H9 (cell line): ENCODE results near the gene MYLK. TPM values are rescaled to one million over a fixed set of nuclear protein-coding genes. Genes with fewer than 3 reads are reported as not detected.

Experiments used
- DNase-seq: peaks from one replicate; pipeline ENCODE4 v3.0.0-alpha.2; 2017
- H2AFZ ChIP-seq: one replicate; pipeline ENCODE4 v1.6.1; 2013; ENCODE audit warnings: mild to moderate bottlenecking, low read length, control low read depth, moderate library complexity
- H2AK5ac ChIP-seq: 2 replicates; pipeline ENCODE4 v1.6.1; 2013; ENCODE audit warnings: low read length, control low read depth, mixed read lengths; ENCODE audit not compliant: insufficient read length
- H2BK120ac ChIP-seq: one replicate; pipeline ENCODE4 v1.6.1; 2013; ENCODE audit warnings: low read depth, mild to moderate bottlenecking, low read length, control low read depth, inconsistent platforms; ENCODE audit not compliant: poor library complexity, severe bottlenecking
- H2BK12ac ChIP-seq: 2 replicates; pipeline ENCODE4 v1.6.1; 2013; ENCODE audit warnings: low read length, control low read depth, mixed read lengths, low read depth; ENCODE audit not compliant: insufficient read length
- H2BK15ac ChIP-seq: 2 replicates; pipeline ENCODE4 v1.6.1; 2013; ENCODE audit warnings: low read depth, low read length, control low read depth
- H2BK20ac ChIP-seq: one replicate; pipeline ENCODE4 v1.6.1; 2013; ENCODE audit warnings: low read depth, mild to moderate bottlenecking, low read length, control low read depth, inconsistent platforms; ENCODE audit not compliant: poor library complexity, severe bottlenecking
- H2BK5ac ChIP-seq: 2 replicates; pipeline ENCODE4 v1.6.1; 2013; ENCODE audit warnings: low read length, control low read depth, mixed read lengths; ENCODE audit not compliant: insufficient read length
- H3K14ac ChIP-seq: 2 replicates; pipeline ENCODE4 v1.6.1; 2013; ENCODE audit warnings: low read length, control low read depth; ENCODE audit not compliant: insufficient read depth
- H3K18ac ChIP-seq: 2 replicates; pipeline ENCODE4 v1.6.1; 2013; ENCODE audit warnings: low read depth, mild to moderate bottlenecking, mixed read lengths, low read length, control low read depth; ENCODE audit not compliant: insufficient read length
- H3K23ac ChIP-seq: 2 replicates; pipeline ENCODE4 v1.6.1; 2013; ENCODE audit warnings: low read length, control low read depth, mixed read lengths, low read depth; ENCODE audit not compliant: insufficient read length
- H3K23me2 ChIP-seq: 2 replicates; pipeline ENCODE4 v1.6.1; 2013; ENCODE audit warnings: low read depth, mild to moderate bottlenecking, mixed read lengths, low read length, control low read depth; ENCODE audit not compliant: insufficient read length, poor library complexity, severe bottlenecking
- H3K27ac ChIP-seq: 2 replicates; pipeline ENCODE4 v1.5.1; 2013; ENCODE audit warnings: low read length, control low read depth, mixed read lengths, low read depth; ENCODE audit not compliant: insufficient read length
- H3K27me3 ChIP-seq: 2 replicates; pipeline ENCODE4 v1.6.1; 2013; ENCODE audit warnings: low read length, control low read depth, inconsistent platforms; ENCODE audit not compliant: insufficient read depth
- H3K4ac ChIP-seq: 2 replicates; pipeline ENCODE4 v1.6.1; 2013; ENCODE audit warnings: low read depth, mild to moderate bottlenecking, control low read depth, inconsistent platforms, low read length, moderate library complexity
- H3K4me1 ChIP-seq: 2 replicates; pipeline ENCODE4 v1.6.1; 2013; ENCODE audit warnings: low read length, control low read depth, inconsistent platforms; ENCODE audit not compliant: insufficient read depth
- H3K4me2 ChIP-seq: 2 replicates; pipeline ENCODE4 v1.6.1; 2013; ENCODE audit warnings: low read length, control low read depth, mixed read lengths; ENCODE audit not compliant: insufficient read length, insufficient read depth
- H3K56ac ChIP-seq: 2 replicates; pipeline ENCODE4 v1.6.1; 2013; ENCODE audit warnings: low read depth, mild to moderate bottlenecking, mixed read lengths, low read length, control low read depth; ENCODE audit not compliant: insufficient read length
- H3K79me1 ChIP-seq: 2 replicates; pipeline ENCODE4 v1.6.1; 2013; ENCODE audit warnings: low read depth, mild to moderate bottlenecking, moderate library complexity, low read length, control low read depth, inconsistent platforms; ENCODE audit not compliant: insufficient read depth, poor library complexity, severe bottlenecking
- H3K79me2 ChIP-seq: 2 replicates; pipeline ENCODE4 v1.6.1; 2013; ENCODE audit warnings: low read length, control low read depth, inconsistent platforms; ENCODE audit not compliant: insufficient read depth
- H3K9ac ChIP-seq: 2 replicates; pipeline ENCODE4 v1.6.1; 2013; ENCODE audit warnings: low read length, control low read depth, mixed read lengths; ENCODE audit not compliant: insufficient read length; ENCODE audit errors: extremely low read depth
- H3K9me3 ChIP-seq: one replicate; pipeline ENCODE4 v1.6.1; 2013; ENCODE audit warnings: low read depth, low read length, inconsistent platforms; ENCODE audit not compliant: control insufficient read depth
- H3T11ph ChIP-seq: one replicate; pipeline ENCODE4 v1.6.1; 2013; ENCODE audit warnings: mild to moderate bottlenecking, low read length, control low read depth, inconsistent platforms
- H4K20me1 ChIP-seq: one replicate; pipeline ENCODE4 v1.6.1; 2013; ENCODE audit not compliant: control insufficient read depth, insufficient read length, insufficient read depth
- H4K5ac ChIP-seq: 2 replicates; pipeline ENCODE4 v1.6.1; 2013; ENCODE audit warnings: low read depth, mild to moderate bottlenecking, mixed read lengths, low read length, control low read depth; ENCODE audit not compliant: insufficient read length
- H4K8ac ChIP-seq: replicated peaks from 2 replicates; pipeline ENCODE4 v1.6.1; 2013; ENCODE audit warnings: low read length, control low read depth, mixed read lengths, low read depth; ENCODE audit not compliant: insufficient read length
- H4K91ac ChIP-seq: 2 replicates; pipeline ENCODE4 v1.6.1; 2013; ENCODE audit warnings: low read depth, mild to moderate bottlenecking, moderate library complexity, mixed read lengths, low read length, control low read depth; ENCODE audit not compliant: insufficient read length
- H3K27ac Mint-ChIP-seq, 3 experiments: 2 replicates in 2 of 3; 3 replicates in 1 of 3; pipeline ENCODE4 v1.8.0; 2020 to 2021; ENCODE audit warnings: mixed read lengths in 3 of 3, mild to moderate bottlenecking in 1 of 3, moderate library complexity in 1 of 3
- H3K27me3 Mint-ChIP-seq: 2 replicates; pipeline ENCODE4 v1.8.0; 2021; ENCODE audit warnings: low read depth, mild to moderate bottlenecking, moderate library complexity, mixed read lengths
- H3K36me3 Mint-ChIP-seq, 3 experiments: 2 replicates in 2 of 3; 3 replicates in 1 of 3; pipeline ENCODE4 v1.8.0; 2020 to 2021; ENCODE audit warnings: low read depth in 3 of 3, mixed read lengths in 3 of 3; ENCODE audit not compliant: insufficient read depth in 1 of 3
- H3K4me1 Mint-ChIP-seq, 2 experiments: 2 replicates each; pipeline ENCODE4 v1.8.0; 2020; ENCODE audit warnings: mixed read lengths in 2 of 2
- H3K4me3 Mint-ChIP-seq, 2 experiments: 2 replicates in 1 of 2; 3 replicates in 1 of 2; pipeline ENCODE4 v1.8.0; 2020 to 2021; ENCODE audit warnings: mild to moderate bottlenecking in 2 of 2, mixed read lengths in 2 of 2, moderate library complexity in 1 of 2
- H3K9me3 Mint-ChIP-seq, 2 experiments: 2 replicates in 1 of 2; 3 replicates in 1 of 2; pipeline ENCODE4 v1.8.0; 2020; ENCODE audit warnings: mild to moderate bottlenecking in 2 of 2, mixed read lengths in 2 of 2, moderate library complexity in 1 of 2
- total RNA-seq: library from RNA; stranded (reverse); gene quantifications from 2 replicates; pipeline ENCODE4 v1.2.1, GENCODE V29; 2021
- TF ChIP-seq, protein P1 (sequence below): fragments of 200-600 bp; sonication (generic); conservative IDR thresholded peaks from 3 replicates; pipeline ENCODE4 v1.8.0; 2021; ENCODE audit warnings: antibody characterized with exemption, mild to moderate bottlenecking

Gene MYLK
- total RNA-seq, 1 experiment from 2014 or later, result 10.1 TPM

DNA sequence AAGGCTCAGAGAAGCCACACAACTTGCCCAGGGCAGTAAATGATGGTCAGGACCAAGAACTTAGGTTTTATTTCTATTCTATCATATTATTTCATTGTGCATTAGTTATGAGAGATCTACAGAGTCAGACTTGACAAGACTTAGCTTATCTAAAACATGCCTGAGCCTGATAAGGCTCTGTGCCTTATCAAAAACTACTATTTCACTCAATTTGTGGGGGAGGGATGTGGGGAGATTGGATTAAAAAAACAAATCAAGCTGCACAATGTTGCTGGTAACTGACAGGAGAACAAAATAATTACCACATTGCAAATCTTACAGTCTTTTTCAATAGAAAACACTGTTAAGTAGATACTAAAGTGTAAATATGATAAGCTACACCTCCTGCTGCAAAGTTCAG lies 315.3 kb downstream of the MYLK start:
- Mint-ChIP-seq H3K9me3 (no peaks in the 10 kb centered on the region), H3K4me1 (peaks cover 11 to 21% of the 10 kb centered on the region in 2 experiments), H3K36me3 (peaks cover 0 to 10% (median 3%) of the 10 kb centered on the region in 3 experiments; a peak in 4 of 7 replicates), H3K27ac (no peak overlapping the region), H3K4me3 (no peak overlapping the region), H3K27me3 (no peaks in the 10 kb centered on the region)
- no peak for DNase-seq
- Histone ChIP-seq H3K4ac (no peak overlapping the region), H4K91ac (no peak overlapping the region), H3K27me3 (no peaks in the 10 kb centered on the region), H2BK15ac (no peak overlapping the region), H3K4me2 (no peak overlapping the region), H3K4me1 (no peaks in the 10 kb centered on the region), H3K27ac (no peak overlapping the region), H3K56ac (no peak overlapping the region), H3K79me2 (no peaks in the 10 kb centered on the region), H4K5ac (no peak overlapping the region), H2BK12ac (no peak overlapping the region), H2BK20ac (no peak overlapping the region), H3K9me3 (no peaks in the 10 kb centered on the region), H2BK5ac (no peak overlapping the region), H2BK120ac (no peak overlapping the region), H3T11ph (no peak overlapping the region), H3K14ac (no peak overlapping the region), H3K9ac (no peak overlapping the region), H3K79me1 (no peaks in the 10 kb centered on the region), H4K8ac (no peak overlapping the region), H2AK5ac (no peak overlapping the region), H2AFZ (no peak overlapping the region), H3K23ac (no peak overlapping the region), H3K23me2 (no peaks in the 10 kb centered on the region), H4K20me1 (no peaks in the 10 kb centered on the region), H3K18ac (no peak overlapping the region)
- TF ChIP-seq, protein P1, sequence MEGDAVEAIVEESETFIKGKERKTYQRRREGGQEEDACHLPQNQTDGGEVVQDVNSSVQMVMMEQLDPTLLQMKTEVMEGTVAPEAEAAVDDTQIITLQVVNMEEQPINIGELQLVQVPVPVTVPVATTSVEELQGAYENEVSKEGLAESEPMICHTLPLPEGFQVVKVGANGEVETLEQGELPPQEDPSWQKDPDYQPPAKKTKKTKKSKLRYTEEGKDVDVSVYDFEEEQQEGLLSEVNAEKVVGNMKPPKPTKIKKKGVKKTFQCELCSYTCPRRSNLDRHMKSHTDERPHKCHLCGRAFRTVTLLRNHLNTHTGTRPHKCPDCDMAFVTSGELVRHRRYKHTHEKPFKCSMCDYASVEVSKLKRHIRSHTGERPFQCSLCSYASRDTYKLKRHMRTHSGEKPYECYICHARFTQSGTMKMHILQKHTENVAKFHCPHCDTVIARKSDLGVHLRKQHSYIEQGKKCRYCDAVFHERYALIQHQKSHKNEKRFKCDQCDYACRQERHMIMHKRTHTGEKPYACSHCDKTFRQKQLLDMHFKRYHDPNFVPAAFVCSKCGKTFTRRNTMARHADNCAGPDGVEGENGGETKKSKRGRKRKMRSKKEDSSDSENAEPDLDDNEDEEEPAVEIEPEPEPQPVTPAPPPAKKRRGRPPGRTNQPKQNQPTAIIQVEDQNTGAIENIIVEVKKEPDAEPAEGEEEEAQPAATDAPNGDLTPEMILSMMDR, result no peak
